BE2C (cell line): ENCODE data around the gene CXCR2.
"Not testable (repeated sequence)": the region's sequence is repeated elsewhere in the genome, so short reads cannot be mapped to it uniquely, and the experiment has no call there.

Experiments used
- DNase-seq: peaks from one replicate; pipeline ENCODE4 v3.0.0-alpha.2; 2020
- H3K27me3 ChIP-seq: fragments of 250-450 bp; sonication (Bioruptor Pico); 2 replicates; pipeline ENCODE4 v1.5.1; 2020; ENCODE audit warnings: mild to moderate bottlenecking
- H3K36me3 ChIP-seq: fragments of 250-450 bp; sonication (Bioruptor Pico); 2 replicates; pipeline ENCODE4 v1.5.1; 2020; ENCODE audit warnings: mild to moderate bottlenecking
- H3K4me1 ChIP-seq: fragments of 250-450 bp; sonication (Bioruptor Pico); 2 replicates; pipeline ENCODE4 v1.5.1; 2020
- H3K4me3 ChIP-seq: 2 replicates; pipeline ENCODE4 v1.5.1; 2011; ENCODE audit warnings: low read depth, low read length
- H3K9me3 ChIP-seq: fragments of 250-450 bp; sonication (Bioruptor Pico); 2 replicates; pipeline ENCODE4 v1.5.1; 2020
- CTCF ChIP-seq: IDR thresholded peaks from 2 replicates; pipeline ENCODE4 v1.5.1; 2012; ENCODE audit warnings: mild to moderate bottlenecking, low read depth, low read length

Gene CXCR2

GRCh38 chr2:218169757-218170546, 44.1 kb downstream of the CXCR2 start:
- TF ChIP-seq CTCF = no peak
- H3K36me3 ChIP-seq = no peaks in the 10 kb centered on the region
- H3K9me3 ChIP-seq = no peaks in the 10 kb centered on the region
- no peak for DNase-seq
- peaks cover 3% of the 10 kb centered on the region; the same call in 1 of the 2 replicates for H3K27me3 ChIP-seq
- H3K4me3 ChIP-seq = no peak overlapping the region
- H3K4me1 ChIP-seq = no peaks in the 10 kb centered on the region

DNA sequence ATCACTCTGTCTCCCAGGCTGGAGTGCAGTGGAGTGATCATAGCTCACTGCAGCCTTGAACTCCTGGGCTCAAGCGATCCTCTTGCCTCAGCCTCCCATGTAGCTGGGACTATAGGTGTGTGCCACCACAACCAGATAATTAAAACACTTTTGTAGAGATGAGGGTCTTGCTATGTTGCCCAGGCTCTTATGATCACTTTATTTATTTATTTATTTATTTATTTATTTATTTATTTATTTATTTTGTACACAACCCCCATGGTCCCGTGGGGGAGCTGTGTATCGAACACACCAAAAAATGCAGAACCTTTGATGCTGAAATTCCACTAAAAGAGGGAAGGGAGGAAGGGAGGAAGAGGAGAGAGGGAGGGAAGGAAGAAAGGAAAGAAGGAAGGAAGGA, 45.9 kb downstream of the CXCR2 start:
- not testable (repeated sequence) for DNase-seq, H3K27me3 ChIP-seq, H3K9me3 ChIP-seq, H3K4me3 ChIP-seq, H3K36me3 ChIP-seq, H3K4me1 ChIP-seq

GRCh38 chr2:218172845-218173244, 47.0 kb downstream of the CXCR2 start:
- no peak overlapping the region for H3K4me3 ChIP-seq
- no peaks in the 10 kb centered on the region for H3K9me3 ChIP-seq
- DNase-seq = no peak
- H3K27me3 ChIP-seq = no peaks in the 10 kb centered on the region
- no peak for TF ChIP-seq CTCF
- no peaks in the 10 kb centered on the region for H3K36me3 ChIP-seq
- no peaks in the 10 kb centered on the region for H3K4me1 ChIP-seq

GRCh38 chr2:218179782-218180181, 54.0 kb downstream of the CXCR2 start:
- Histone ChIP-seq H3K36me3 (no peaks in the 10 kb centered on the region), H3K4me3 (no peak overlapping the region), H3K4me1 (no peaks in the 10 kb centered on the region), H3K9me3 (no peaks in the 10 kb centered on the region), H3K27me3 (no peaks in the 10 kb centered on the region)
- no peak for DNase-seq
- no peak for TF ChIP-seq CTCF

DNA sequence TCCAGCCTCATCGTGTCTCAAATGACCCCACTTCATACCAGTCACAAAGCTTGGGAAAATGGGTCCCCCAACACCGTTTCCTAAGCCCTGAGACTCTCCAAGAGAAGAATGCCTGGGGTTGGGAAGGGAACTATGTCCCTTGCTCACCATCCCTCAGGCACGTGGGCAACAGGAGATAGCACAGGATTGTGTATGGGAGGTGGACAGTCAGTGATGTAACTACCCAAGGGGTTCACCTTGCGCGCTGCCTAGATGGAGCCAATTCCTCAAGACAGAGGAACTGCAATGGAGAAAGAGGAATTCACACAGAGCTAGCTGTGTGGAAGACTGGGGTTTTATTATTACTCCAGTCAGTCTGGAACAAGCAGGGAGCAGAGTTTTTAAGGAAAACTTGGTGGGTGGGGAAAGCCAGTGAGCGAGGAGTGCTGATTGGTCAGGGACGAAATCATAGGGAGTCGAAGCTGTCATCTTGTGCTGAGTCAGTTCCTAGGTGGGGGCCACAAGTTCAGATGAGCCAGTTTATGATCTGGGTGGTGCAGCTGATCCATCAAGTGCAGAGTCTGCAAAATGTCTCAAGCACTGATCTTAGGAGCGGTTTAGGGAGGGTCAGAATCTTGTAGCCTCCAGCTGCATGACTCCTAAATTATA, 54.8 kb downstream of the CXCR2 start:
- no peaks in the 10 kb centered on the region for H3K36me3 ChIP-seq
- no peaks in the 10 kb centered on the region for H3K4me1 ChIP-seq
- DNase-seq = no peak
- no peak for TF ChIP-seq CTCF
- H3K9me3 ChIP-seq = no peaks in the 10 kb centered on the region
- no peak overlapping the region for H3K4me3 ChIP-seq
- H3K27me3 ChIP-seq = no peaks in the 10 kb centered on the region

- DNase-seq = no peak
- Histone ChIP-seq H3K36me3 (no peaks in the 10 kb centered on the region), H3K4me1 (no peaks in the 10 kb centered on the region), H3K9me3 (no peaks in the 10 kb centered on the region), H3K4me3 (no peak overlapping the region), H3K27me3 (no peaks in the 10 kb centered on the region)
- TF ChIP-seq CTCF = no peak
Measured at GRCh38 chr2:218184331-218184730, 58.5 kb downstream of the CXCR2 start.
